ENCODE results near the gene CNOT11.

- no peak for TF ChIP-seq POLR2A (IDR thresholded peaks at IDR 0.05)
- TF ChIP-seq CTCF (IDR thresholded peaks at IDR 0.05) = no peak
These were observed 34.0 kb downstream of the CNOT11 start for GRCh38 chr2:101286684-101287083.
